ENCODE data around the gene THAP4.

THAP4 gene

GRCh38 chr2:241627675-241628074, 9.3 kb downstream of the THAP4 start:
- no peak for DNase-seq (ENCODE audit: low read depth in 1 of 2, low spot score in 1 of 2)
- in situ Hi-C loops (cut with HindIII; ENCODE audit: low pct_unique_long_range_greater_than_20kb, low sequenced_read_pairs), result no loop called here

GRCh38 chr2:241620419-241620769, 16.6 kb downstream of the THAP4 start:
- TF ChIP-seq JUND (IDR thresholded peaks at IDR 0.05; ENCODE audit: low read depth), result no peak
- in situ Hi-C loops (cut with HindIII; ENCODE audit: low pct_unique_long_range_greater_than_20kb, low sequenced_read_pairs), result no loop called here
- DNase-seq (ENCODE audit: low read depth in 1 of 2, low spot score in 1 of 2), result no peak

More at GRCh38 chr2:241627675-241628074, 9.3 kb downstream of the THAP4 start:
- TF ChIP-seq JUND (IDR thresholded peaks at IDR 0.05; ENCODE audit: low read depth), result no peak

GRCh38 chr2:241619597-241620418, 17.1 kb downstream of the THAP4 start:
- TF ChIP-seq JUND (IDR thresholded peaks at IDR 0.05; ENCODE audit: low read depth), result no peak

GRCh38 chr2:241618829-241619228, 18.1 kb downstream of the THAP4 start:
- no peak for TF ChIP-seq JUND (IDR thresholded peaks at IDR 0.05; ENCODE audit: low read depth)
- in situ Hi-C loops (cut with HindIII; ENCODE audit: low pct_unique_long_range_greater_than_20kb, low sequenced_read_pairs), result no loop called here
- no peak for DNase-seq (ENCODE audit: low read depth in 1 of 2, low spot score in 1 of 2)

More at GRCh38 chr2:241619597-241620418, 17.1 kb downstream of the THAP4 start:
- in situ Hi-C loops (cut with HindIII; ENCODE audit: low pct_unique_long_range_greater_than_20kb, low sequenced_read_pairs), result no loop called here
- DNase-seq (ENCODE audit: low read depth in 1 of 2, low spot score in 1 of 2), result no peak

- in situ Hi-C loops (cut with HindIII; ENCODE audit: low pct_unique_long_range_greater_than_20kb, low sequenced_read_pairs), result no loop called here
- no peak for DNase-seq (ENCODE audit: low read depth in 1 of 2, low spot score in 1 of 2)
- TF ChIP-seq JUND (IDR thresholded peaks at IDR 0.05; ENCODE audit: low read depth), result no peak
These were observed 18.6 kb downstream of the THAP4 start for GRCh38 chr2:241618296-241618805.

GRCh38 chr2:241617431-241618154, 19.4 kb downstream of the THAP4 start:
- no peak for TF ChIP-seq JUND (IDR thresholded peaks at IDR 0.05; ENCODE audit: low read depth)
- in situ Hi-C loops (cut with HindIII; ENCODE audit: low pct_unique_long_range_greater_than_20kb, low sequenced_read_pairs), result no loop called here
- peak; percentile 12 to 43 for DNase-seq (ENCODE audit: low read depth in 1 of 2, low spot score in 1 of 2)

- DNase-seq (ENCODE audit: low read depth in 1 of 2, low spot score in 1 of 2), result peak in 1 of 2 experiments; percentile 23
- in situ Hi-C loops (cut with HindIII; ENCODE audit: low pct_unique_long_range_greater_than_20kb, low sequenced_read_pairs), result no loop called here
- TF ChIP-seq JUND (IDR thresholded peaks at IDR 0.05; ENCODE audit: low read depth), result no peak
These were observed 20.5 kb downstream of the THAP4 start for GRCh38 chr2:241616168-241617125.

- in situ Hi-C loops (cut with HindIII; ENCODE audit: low pct_unique_long_range_greater_than_20kb, low sequenced_read_pairs), result no loop called here
- no peak for DNase-seq (ENCODE audit: low read depth in 1 of 2, low spot score in 1 of 2)
- no peak for TF ChIP-seq JUND (IDR thresholded peaks at IDR 0.05; ENCODE audit: low read depth)
These were observed 21.4 kb downstream of the THAP4 start for GRCh38 chr2:241615522-241616052.

- in situ Hi-C loops (cut with HindIII; ENCODE audit: low pct_unique_long_range_greater_than_20kb, low sequenced_read_pairs), result no loop called here
- DNase-seq (ENCODE audit: low read depth in 1 of 2, low spot score in 1 of 2), result no peak
- TF ChIP-seq JUND (IDR thresholded peaks at IDR 0.05; ENCODE audit: low read depth), result no peak
These were observed 21.9 kb downstream of the THAP4 start for GRCh38 chr2:241615041-241615440.

- DNase-seq (ENCODE audit: low read depth in 1 of 2, low spot score in 1 of 2), result no peak
- in situ Hi-C loops (cut with HindIII; ENCODE audit: low pct_unique_long_range_greater_than_20kb, low sequenced_read_pairs), result no loop called here
These were observed 23.8 kb downstream of the THAP4 start for GRCh38 chr2:241613017-241613780.

More at GRCh38 chr2:241613017-241613780, 23.8 kb downstream of the THAP4 start:
- no peak for TF ChIP-seq JUND (IDR thresholded peaks at IDR 0.05; ENCODE audit: low read depth)

All from T47D (cell line).